H9 (cell line): Measurements from ENCODE around the gene TMEM225B. TPM values are rescaled to one million over a fixed set of nuclear protein-coding genes. Genes with fewer than 3 reads are reported as not detected.

ENCODE experiments used
- DNase-seq: peaks from one replicate; pipeline ENCODE4 v3.0.0-alpha.2; 2017
- H2AFZ ChIP-seq: one replicate; pipeline ENCODE4 v1.6.1; 2013; ENCODE audit warnings: mild to moderate bottlenecking, low read length, control low read depth, moderate library complexity
- H2AK5ac ChIP-seq: 2 replicates; pipeline ENCODE4 v1.6.1; 2013; ENCODE audit warnings: low read length, control low read depth, mixed read lengths; ENCODE audit not compliant: insufficient read length
- H2BK120ac ChIP-seq: one replicate; pipeline ENCODE4 v1.6.1; 2013; ENCODE audit warnings: low read depth, mild to moderate bottlenecking, low read length, control low read depth, inconsistent platforms; ENCODE audit not compliant: poor library complexity, severe bottlenecking
- H2BK12ac ChIP-seq: 2 replicates; pipeline ENCODE4 v1.6.1; 2013; ENCODE audit warnings: low read length, control low read depth, mixed read lengths, low read depth; ENCODE audit not compliant: insufficient read length
- H2BK15ac ChIP-seq: 2 replicates; pipeline ENCODE4 v1.6.1; 2013; ENCODE audit warnings: low read depth, low read length, control low read depth
- H2BK20ac ChIP-seq: one replicate; pipeline ENCODE4 v1.6.1; 2013; ENCODE audit warnings: low read depth, mild to moderate bottlenecking, low read length, control low read depth, inconsistent platforms; ENCODE audit not compliant: poor library complexity, severe bottlenecking
- H2BK5ac ChIP-seq: 2 replicates; pipeline ENCODE4 v1.6.1; 2013; ENCODE audit warnings: low read length, control low read depth, mixed read lengths; ENCODE audit not compliant: insufficient read length
- H3K14ac ChIP-seq: 2 replicates; pipeline ENCODE4 v1.6.1; 2013; ENCODE audit warnings: low read length, control low read depth; ENCODE audit not compliant: insufficient read depth
- H3K18ac ChIP-seq: 2 replicates; pipeline ENCODE4 v1.6.1; 2013; ENCODE audit warnings: low read depth, mild to moderate bottlenecking, mixed read lengths, low read length, control low read depth; ENCODE audit not compliant: insufficient read length
- H3K23ac ChIP-seq: 2 replicates; pipeline ENCODE4 v1.6.1; 2013; ENCODE audit warnings: low read length, control low read depth, mixed read lengths, low read depth; ENCODE audit not compliant: insufficient read length
- H3K23me2 ChIP-seq: 2 replicates; pipeline ENCODE4 v1.6.1; 2013; ENCODE audit warnings: low read depth, mild to moderate bottlenecking, mixed read lengths, low read length, control low read depth; ENCODE audit not compliant: insufficient read length, poor library complexity, severe bottlenecking
- H3K27ac ChIP-seq: 2 replicates; pipeline ENCODE4 v1.5.1; 2013; ENCODE audit warnings: low read length, control low read depth, mixed read lengths, low read depth; ENCODE audit not compliant: insufficient read length
- H3K27me3 ChIP-seq: 2 replicates; pipeline ENCODE4 v1.6.1; 2013; ENCODE audit warnings: low read length, control low read depth, inconsistent platforms; ENCODE audit not compliant: insufficient read depth
- H3K4ac ChIP-seq: 2 replicates; pipeline ENCODE4 v1.6.1; 2013; ENCODE audit warnings: low read depth, mild to moderate bottlenecking, control low read depth, inconsistent platforms, low read length, moderate library complexity
- H3K4me1 ChIP-seq: 2 replicates; pipeline ENCODE4 v1.6.1; 2013; ENCODE audit warnings: low read length, control low read depth, inconsistent platforms; ENCODE audit not compliant: insufficient read depth
- H3K4me2 ChIP-seq: 2 replicates; pipeline ENCODE4 v1.6.1; 2013; ENCODE audit warnings: low read length, control low read depth, mixed read lengths; ENCODE audit not compliant: insufficient read length, insufficient read depth
- H3K56ac ChIP-seq: 2 replicates; pipeline ENCODE4 v1.6.1; 2013; ENCODE audit warnings: low read depth, mild to moderate bottlenecking, mixed read lengths, low read length, control low read depth; ENCODE audit not compliant: insufficient read length
- H3K79me1 ChIP-seq: 2 replicates; pipeline ENCODE4 v1.6.1; 2013; ENCODE audit warnings: low read depth, mild to moderate bottlenecking, moderate library complexity, low read length, control low read depth, inconsistent platforms; ENCODE audit not compliant: insufficient read depth, poor library complexity, severe bottlenecking
- H3K79me2 ChIP-seq: 2 replicates; pipeline ENCODE4 v1.6.1; 2013; ENCODE audit warnings: low read length, control low read depth, inconsistent platforms; ENCODE audit not compliant: insufficient read depth
- H3K9ac ChIP-seq: 2 replicates; pipeline ENCODE4 v1.6.1; 2013; ENCODE audit warnings: low read length, control low read depth, mixed read lengths; ENCODE audit not compliant: insufficient read length; ENCODE audit errors: extremely low read depth
- H3K9me3 ChIP-seq: one replicate; pipeline ENCODE4 v1.6.1; 2013; ENCODE audit warnings: low read depth, low read length, inconsistent platforms; ENCODE audit not compliant: control insufficient read depth
- H3T11ph ChIP-seq: one replicate; pipeline ENCODE4 v1.6.1; 2013; ENCODE audit warnings: mild to moderate bottlenecking, low read length, control low read depth, inconsistent platforms
- H4K20me1 ChIP-seq: one replicate; pipeline ENCODE4 v1.6.1; 2013; ENCODE audit not compliant: control insufficient read depth, insufficient read length, insufficient read depth
- H4K5ac ChIP-seq: 2 replicates; pipeline ENCODE4 v1.6.1; 2013; ENCODE audit warnings: low read depth, mild to moderate bottlenecking, mixed read lengths, low read length, control low read depth; ENCODE audit not compliant: insufficient read length
- H4K8ac ChIP-seq: replicated peaks from 2 replicates; pipeline ENCODE4 v1.6.1; 2013; ENCODE audit warnings: low read length, control low read depth, mixed read lengths, low read depth; ENCODE audit not compliant: insufficient read length
- H4K91ac ChIP-seq: 2 replicates; pipeline ENCODE4 v1.6.1; 2013; ENCODE audit warnings: low read depth, mild to moderate bottlenecking, moderate library complexity, mixed read lengths, low read length, control low read depth; ENCODE audit not compliant: insufficient read length
- H3K27ac Mint-ChIP-seq, 3 experiments: 2 replicates in 2 of 3; 3 replicates in 1 of 3; pipeline ENCODE4 v1.8.0; 2020 to 2021; ENCODE audit warnings: mixed read lengths in 3 of 3, mild to moderate bottlenecking in 1 of 3, moderate library complexity in 1 of 3
- H3K27me3 Mint-ChIP-seq: 2 replicates; pipeline ENCODE4 v1.8.0; 2021; ENCODE audit warnings: low read depth, mild to moderate bottlenecking, moderate library complexity, mixed read lengths
- H3K36me3 Mint-ChIP-seq, 3 experiments: 2 replicates in 2 of 3; 3 replicates in 1 of 3; pipeline ENCODE4 v1.8.0; 2020 to 2021; ENCODE audit warnings: low read depth in 3 of 3, mixed read lengths in 3 of 3; ENCODE audit not compliant: insufficient read depth in 1 of 3
- H3K4me1 Mint-ChIP-seq, 2 experiments: 2 replicates each; pipeline ENCODE4 v1.8.0; 2020; ENCODE audit warnings: mixed read lengths in 2 of 2
- H3K4me3 Mint-ChIP-seq, 2 experiments: 2 replicates in 1 of 2; 3 replicates in 1 of 2; pipeline ENCODE4 v1.8.0; 2020 to 2021; ENCODE audit warnings: mild to moderate bottlenecking in 2 of 2, mixed read lengths in 2 of 2, moderate library complexity in 1 of 2
- H3K9me3 Mint-ChIP-seq, 2 experiments: 2 replicates in 1 of 2; 3 replicates in 1 of 2; pipeline ENCODE4 v1.8.0; 2020; ENCODE audit warnings: mild to moderate bottlenecking in 2 of 2, mixed read lengths in 2 of 2, moderate library complexity in 1 of 2
- CTCF ChIP-seq: fragments of 200-600 bp; sonication (generic); conservative IDR thresholded peaks from 3 replicates; pipeline ENCODE4 v1.8.0; 2021; ENCODE audit warnings: antibody characterized with exemption, mild to moderate bottlenecking
- WGBS: extraction: QIAGEN DNeasy Blood & Tissue Kit; methylation state at CpG from one replicate; pipeline ENCODE4 v1.1.7; 2013; ENCODE audit warnings: missing lambda C conversion rate, low lambda C conversion rate, mixed read lengths; ENCODE audit not compliant: insufficient read length; ENCODE audit errors: extremely low coverage; 5-methylcytosine and 5-hydroxymethylcytosine counted together
- total RNA-seq: library from RNA; stranded (reverse); gene quantifications from 2 replicates; pipeline ENCODE4 v1.2.1, GENCODE V29; 2021

Gene TMEM225B
- total RNA-seq, 1 experiment from 2014 or later: not detected

- peak overlapping the region in 1 of 3 experiments; percentile 74; a peak in 3 of 7 replicates for H3K27ac Mint-ChIP-seq
- no peaks in the 10 kb centered on the region for H3K9me3 Mint-ChIP-seq
Observed at GRCh38 chr7:99624484-99624883, 26.4 kb downstream of the TMEM225B start.

More at GRCh38 chr7:99624484-99624883, 26.4 kb downstream of the TMEM225B start:
- Histone ChIP-seq H3K79me2 (no peaks in the 10 kb centered on the region), H2BK5ac (no peak overlapping the region), H2BK15ac (no peak overlapping the region), H4K20me1 (no peaks in the 10 kb centered on the region), H3K27me3 (no peaks in the 10 kb centered on the region), H2BK120ac (no peak overlapping the region), H4K8ac (no peak overlapping the region), H2BK12ac (no peak overlapping the region), H3K18ac (no peak overlapping the region), H3K14ac (no peak overlapping the region), H3K9ac (no peak overlapping the region), H2AFZ (no peak overlapping the region), H4K5ac (no peak overlapping the region), H3K56ac (no peak overlapping the region), H3K4me2 (no peak overlapping the region), H2BK20ac (no peak overlapping the region), H3K4me1 (no peaks in the 10 kb centered on the region), H2AK5ac (no peak overlapping the region), H3K27ac (no peak overlapping the region), H3K23ac (no peak overlapping the region), H3T11ph (no peak overlapping the region), H3K23me2 (no peaks in the 10 kb centered on the region), H3K4ac (no peak overlapping the region), H4K91ac (no peak overlapping the region), H3K9me3 (no peaks in the 10 kb centered on the region), H3K79me1 (no peaks in the 10 kb centered on the region)
- no peaks in the 10 kb centered on the region for H3K27me3 Mint-ChIP-seq
- no CpG with 5 or more reads among the region's 16 CpGs for WGBS
- peaks cover 62 to 89% (median 84%) of the 10 kb centered on the region in 3 experiments for H3K36me3 Mint-ChIP-seq
- H3K4me1 Mint-ChIP-seq: peaks cover 12 to 16% of the 10 kb centered on the region in 2 experiments
- no peak for DNase-seq
- H3K4me3 Mint-ChIP-seq: no peak overlapping the region; a peak in 1 of 5 replicates
- no peak for TF ChIP-seq CTCF
